WERI-Rb-1 (cell line): ENCODE data around the gene ST6GALNAC1.
A peak's percentile ranks its signal among the peaks of the same experiment; 100 is the strongest.

Source experiments
- DNase-seq: peaks from one replicate; pipeline ENCODE4 v3.0.0-alpha.2; 2020
- H3K27ac ChIP-seq: fragments of 250-450 bp; sonication (Bioruptor Pico); 2 replicates; pipeline ENCODE4 v1.5.1; 2020; ENCODE audit warnings: mild to moderate bottlenecking, moderate library complexity
- H3K27me3 ChIP-seq: fragments of 250-450 bp; sonication (Bioruptor Pico); 2 replicates; pipeline ENCODE4 v1.5.1; 2021; ENCODE audit warnings: mild to moderate bottlenecking, low read depth, moderate library complexity; ENCODE audit not compliant: insufficient read depth, severe bottlenecking
- H3K36me3 ChIP-seq: fragments of 250-450 bp; sonication (Bioruptor Pico); 2 replicates; pipeline ENCODE4 v1.5.1; 2020; ENCODE audit warnings: mild to moderate bottlenecking, moderate library complexity
- H3K4me3 ChIP-seq: 2 replicates; pipeline ENCODE4 v1.5.1; 2011; ENCODE audit warnings: low read depth, mild to moderate bottlenecking, control low read depth, low read length
- H3K9me3 ChIP-seq: fragments of 250-450 bp; sonication (Bioruptor Pico); 2 replicates; pipeline ENCODE4 v1.5.1; 2021; ENCODE audit warnings: mild to moderate bottlenecking, moderate library complexity; ENCODE audit not compliant: severe bottlenecking
- CTCF ChIP-seq: IDR thresholded peaks from 2 replicates; pipeline ENCODE4 v1.5.1; 2011; ENCODE audit warnings: low read depth, mild to moderate bottlenecking, control low read depth, inconsistent platforms, low read length

The ST6GALNAC1 gene

DNA sequence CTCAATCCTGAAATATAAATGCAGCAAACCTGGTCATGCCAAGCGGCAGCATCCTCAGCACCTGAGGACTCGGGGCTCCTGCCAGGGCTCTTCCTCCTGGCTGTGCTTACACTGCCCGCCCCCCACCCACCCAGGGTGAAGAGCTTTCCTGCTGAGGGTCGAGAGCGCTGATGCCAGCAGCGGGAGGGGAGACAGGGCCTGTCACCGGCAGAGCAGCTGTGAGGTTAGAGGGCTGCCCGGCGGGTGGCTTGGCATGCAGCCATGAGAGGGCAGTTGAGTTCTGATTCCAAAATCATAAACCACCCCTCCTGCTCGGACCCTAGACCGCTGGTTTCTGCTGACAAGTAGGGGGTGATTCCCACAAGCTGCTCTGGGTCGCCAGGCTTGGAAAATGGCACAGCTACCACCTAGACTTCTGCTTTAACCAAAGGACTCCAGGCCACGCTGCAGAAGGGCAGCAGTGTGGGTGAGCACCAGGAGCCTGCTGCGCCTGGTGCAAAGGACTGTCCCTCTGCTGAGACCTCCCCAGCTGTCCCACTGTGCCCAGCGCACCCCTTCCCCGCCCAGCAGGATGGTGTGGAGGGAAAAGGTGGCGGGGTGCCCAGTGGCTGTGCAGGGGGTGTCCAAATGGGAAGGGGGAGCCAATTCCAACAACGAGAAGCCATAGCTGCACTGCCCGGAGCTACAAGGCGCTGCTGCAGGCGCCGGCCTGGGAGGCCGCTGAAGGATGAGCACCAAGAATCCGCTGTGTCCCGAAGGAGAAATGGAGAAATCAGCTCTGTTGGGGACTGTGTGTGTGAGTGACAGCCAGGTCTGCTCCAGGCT lies 40.6 kb upstream of the ST6GALNAC1 start:
- H3K27me3 ChIP-seq = no peaks in the 10 kb centered on the region
- peaks cover 63% of the 10 kb centered on the region for H3K36me3 ChIP-seq
- 0 out of 2 replicates have a peak overlapping the region, but pooled peaks have one; percentile 15 for H3K27ac ChIP-seq
- no peak overlapping the region for H3K4me3 ChIP-seq
- no peak for DNase-seq
- no peaks in the 10 kb centered on the region for H3K9me3 ChIP-seq
- no peak for TF ChIP-seq CTCF

- Histone ChIP-seq H3K36me3 (peaks cover 62% of the 10 kb centered on the region), H3K4me3 (no peak overlapping the region), H3K9me3 (no peaks in the 10 kb centered on the region), H3K27me3 (no peaks in the 10 kb centered on the region), H3K27ac (peak overlapping the region; percentile 15; the same call in 1 of the 2 replicates)
- peak; percentile 79 for TF ChIP-seq CTCF
- DNase-seq = peak; percentile 62
Observed at GRCh38 chr17:76683011-76683755, 39.6 kb upstream of the ST6GALNAC1 start.

GRCh38 chr17:76682296-76682695 lies 38.7 kb upstream of the ST6GALNAC1 start:
- TF ChIP-seq CTCF = no peak

GRCh38 chr17:76681222-76682137 lies 37.9 kb upstream of the ST6GALNAC1 start:
- peak; percentile 97 for TF ChIP-seq CTCF
- no peak overlapping the region for H3K4me3 ChIP-seq
- DNase-seq = peak; percentile 90
- H3K9me3 ChIP-seq = no peaks in the 10 kb centered on the region
- peaks cover 63% of the 10 kb centered on the region for H3K36me3 ChIP-seq
- peak overlapping the region; percentile 57 for H3K27ac ChIP-seq
- no peaks in the 10 kb centered on the region for H3K27me3 ChIP-seq

More at GRCh38 chr17:76682296-76682695, 38.7 kb upstream of the ST6GALNAC1 start:
- H3K27me3 ChIP-seq = no peaks in the 10 kb centered on the region
- no peak overlapping the region for H3K4me3 ChIP-seq
- H3K9me3 ChIP-seq = no peaks in the 10 kb centered on the region
- DNase-seq = no peak
- H3K27ac ChIP-seq = peak overlapping the region; percentile 57
- peaks cover 58% of the 10 kb centered on the region for H3K36me3 ChIP-seq

GRCh38 chr17:76679239-76679638 lies 35.7 kb upstream of the ST6GALNAC1 start:
- peaks cover 49% of the 10 kb centered on the region for H3K36me3 ChIP-seq
- no peaks in the 10 kb centered on the region for H3K27me3 ChIP-seq
- TF ChIP-seq CTCF = no peak
- DNase-seq = no peak
- no peaks in the 10 kb centered on the region for H3K9me3 ChIP-seq
- H3K4me3 ChIP-seq = no peak overlapping the region
- H3K27ac ChIP-seq = no peak overlapping the region
